Hematopoietic multipotent progenitor cell treated with erythropoietin and hydrocortisone succinate and interleukin-3 and kit ligand, for 17 days (in vitro differentiated cells): Measurements from ENCODE around the gene RDH8.
A peak's percentile ranks its signal among the peaks of the same experiment; 100 is the strongest.
"Not testable (repeated sequence)": the region's sequence is repeated elsewhere in the genome, so short reads cannot be mapped to it uniquely, and the experiment has no call there.

ENCODE experiments used
- DNase-seq: peaks from one replicate; pipeline ENCODE4 v3.0.0-alpha.2; 2015; ENCODE audit warnings: low spot score

The RDH8 gene

DNA sequence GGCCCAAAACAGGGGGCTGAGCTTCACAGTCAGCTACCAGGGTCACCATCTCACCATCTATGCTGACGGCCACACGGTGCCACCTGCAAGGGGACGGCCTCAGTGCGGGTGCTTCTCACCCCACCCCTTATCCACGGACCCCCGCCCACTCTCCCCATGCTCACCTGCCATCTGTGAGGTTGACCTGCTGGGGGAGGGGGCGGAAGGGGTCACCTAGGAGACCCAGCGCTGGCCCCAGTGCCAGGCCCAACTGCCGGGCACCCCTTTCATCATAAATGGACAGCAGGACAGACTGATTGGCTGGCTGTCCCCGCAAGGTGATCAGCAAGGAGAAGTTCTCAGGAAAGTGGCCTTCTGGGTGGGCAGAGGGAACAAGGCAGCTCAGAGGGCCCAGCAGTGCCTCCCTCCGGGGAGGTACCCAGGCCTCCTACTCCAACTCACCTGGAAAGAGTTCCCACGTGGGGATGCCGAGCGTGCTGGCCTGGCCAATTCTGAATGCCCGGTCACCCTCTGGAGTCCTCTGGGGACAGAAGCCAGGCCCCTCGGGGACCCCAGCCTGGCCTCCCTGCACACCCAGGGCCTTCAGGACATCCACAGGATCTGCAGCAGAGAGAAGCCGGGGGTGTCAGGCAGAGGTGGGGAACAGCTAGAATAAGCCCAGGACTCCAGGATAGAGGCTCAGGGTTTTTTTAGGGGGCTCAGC, 7.5 kb upstream of the RDH8 start:
- DNase-seq, result no peak

DNA sequence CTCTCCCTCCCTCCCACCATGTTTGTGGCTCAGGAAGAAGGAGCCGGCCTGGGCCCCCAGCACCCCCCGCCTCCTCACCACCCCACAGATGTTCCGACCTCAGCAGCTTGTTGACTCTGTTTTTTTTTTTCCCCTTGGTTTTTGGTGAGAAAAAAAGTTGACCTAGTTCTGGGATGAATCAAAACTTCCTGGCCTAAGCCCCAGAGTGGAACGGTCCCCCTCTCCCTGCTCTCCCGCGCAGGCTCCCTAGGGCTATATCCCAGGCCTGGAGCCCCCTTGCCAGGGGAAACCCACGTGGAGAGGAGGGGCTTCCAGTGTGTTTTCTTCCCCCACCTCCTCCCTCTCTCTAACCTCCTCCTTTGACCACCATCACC, 7.0 kb upstream of the RDH8 start:
- DNase-seq, result no peak

DNA sequence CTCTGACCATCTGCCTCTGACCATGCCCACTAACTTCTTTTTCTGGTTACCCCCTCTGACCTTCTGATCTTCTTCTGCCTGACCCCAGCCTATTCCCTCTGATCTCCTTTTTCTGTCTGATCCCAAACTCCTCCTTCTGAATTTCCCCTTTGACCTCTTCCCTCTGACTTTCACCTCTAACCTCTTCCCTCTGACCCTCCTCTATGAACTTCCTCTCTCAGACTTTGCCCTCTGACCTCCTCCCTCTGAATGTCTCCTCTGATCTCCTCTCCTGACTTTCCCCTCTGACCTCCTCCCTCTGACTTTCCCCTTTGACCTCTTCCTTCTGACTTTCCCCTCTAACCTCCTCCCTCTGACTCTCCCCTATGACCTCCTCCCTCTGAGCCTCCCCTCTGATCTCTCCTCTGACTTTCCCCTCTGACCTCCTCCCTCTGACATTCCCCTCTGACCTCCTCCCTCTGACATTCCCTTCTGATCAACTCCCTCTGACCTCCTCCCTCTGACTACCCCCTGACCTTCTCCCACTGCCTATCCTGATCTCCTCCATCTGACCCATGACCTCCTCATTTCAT, 6.4 kb upstream of the RDH8 start:
- no peak for DNase-seq

DNA sequence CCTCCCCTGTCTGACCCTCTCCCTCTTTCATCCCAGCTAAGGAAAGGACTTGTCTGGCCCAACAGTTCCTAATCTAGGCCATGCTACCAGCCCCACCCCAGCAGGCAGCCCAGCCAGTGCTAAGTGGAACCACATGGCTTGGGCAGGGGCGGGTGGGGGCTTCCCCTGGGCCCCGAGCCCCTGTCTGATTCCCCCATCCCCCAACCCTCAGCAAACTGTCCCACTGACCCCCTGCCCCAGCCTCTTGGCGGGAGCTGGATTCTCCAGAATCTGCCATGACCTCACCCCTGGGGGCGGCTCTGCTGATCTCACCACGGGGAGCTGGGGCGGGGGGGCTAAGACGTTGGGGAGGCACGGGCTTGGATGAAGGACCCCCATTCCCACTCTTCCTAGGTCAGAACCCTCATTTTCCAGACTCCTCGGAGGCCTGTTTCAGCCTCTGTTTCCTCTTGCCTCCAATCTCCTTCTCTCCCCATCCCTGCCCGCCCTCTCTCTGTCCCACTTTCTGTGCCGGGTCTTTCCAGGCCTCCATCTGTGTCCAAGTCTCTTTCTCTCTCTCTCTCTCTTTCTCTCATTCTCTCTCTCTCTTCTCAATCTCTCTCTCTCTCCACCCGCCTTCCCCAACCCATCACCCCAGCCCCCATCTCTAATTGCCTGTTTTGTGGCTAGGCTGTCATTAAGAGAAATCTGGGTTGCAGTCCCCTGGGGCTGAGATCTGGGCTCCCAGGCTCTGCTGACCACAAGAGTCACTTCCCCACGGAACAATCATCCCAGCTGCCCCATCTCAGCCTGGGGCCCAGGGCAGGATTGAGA, 5.7 kb upstream of the RDH8 start:
- DNase-seq, result no peak

DNA sequence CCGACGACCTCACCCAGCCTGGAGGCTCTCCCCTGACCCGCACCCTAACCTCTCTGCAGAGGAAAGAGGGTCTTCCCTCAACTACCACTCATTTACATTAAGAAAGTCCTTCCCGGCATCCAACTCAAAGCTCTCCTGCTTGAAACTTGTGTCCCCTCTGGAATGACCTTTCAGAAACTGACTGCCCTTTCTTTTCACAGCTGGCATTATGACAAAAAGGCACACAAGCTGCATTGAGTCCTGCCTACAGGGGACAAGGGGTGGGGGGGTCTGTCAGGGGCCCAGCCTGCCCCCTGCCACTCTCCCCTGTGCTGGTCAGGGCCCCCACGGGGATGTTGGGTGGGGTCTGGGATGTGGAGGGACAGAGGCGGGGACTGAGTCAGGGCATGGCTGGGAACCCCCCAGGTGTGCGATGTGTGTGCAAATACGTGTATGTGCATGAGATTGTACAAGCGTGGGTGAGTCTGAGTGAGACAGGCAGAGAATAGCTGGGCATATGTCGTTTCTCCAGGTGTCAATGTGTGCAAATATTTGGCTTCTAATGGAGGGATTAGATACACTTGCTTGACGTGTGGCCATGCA, 5.0 kb upstream of the RDH8 start:
- DNase-seq, result no peak

DNA sequence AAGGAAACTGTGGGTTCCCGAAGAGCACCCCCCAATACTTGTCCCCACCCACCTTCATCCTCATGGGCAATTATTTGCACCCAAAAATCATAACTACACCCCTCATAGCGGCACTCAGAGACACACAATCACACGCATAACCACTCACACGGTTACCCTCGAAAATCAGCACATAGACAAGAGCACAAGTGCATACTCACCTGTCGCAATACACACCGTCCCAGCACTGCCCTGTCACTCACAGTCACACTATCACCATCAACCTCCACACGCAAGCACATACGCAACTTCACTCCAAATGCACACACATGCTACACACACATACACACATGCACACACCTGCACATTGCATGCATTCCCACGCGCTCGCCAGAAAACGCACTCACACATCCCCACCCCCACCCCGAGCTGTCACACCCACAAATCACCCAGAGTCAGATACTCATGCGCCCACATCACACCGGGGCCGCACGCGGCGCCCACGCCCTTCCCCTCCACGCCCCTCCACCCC, 3.5 kb upstream of the RDH8 start:
- no peak for DNase-seq

DNA sequence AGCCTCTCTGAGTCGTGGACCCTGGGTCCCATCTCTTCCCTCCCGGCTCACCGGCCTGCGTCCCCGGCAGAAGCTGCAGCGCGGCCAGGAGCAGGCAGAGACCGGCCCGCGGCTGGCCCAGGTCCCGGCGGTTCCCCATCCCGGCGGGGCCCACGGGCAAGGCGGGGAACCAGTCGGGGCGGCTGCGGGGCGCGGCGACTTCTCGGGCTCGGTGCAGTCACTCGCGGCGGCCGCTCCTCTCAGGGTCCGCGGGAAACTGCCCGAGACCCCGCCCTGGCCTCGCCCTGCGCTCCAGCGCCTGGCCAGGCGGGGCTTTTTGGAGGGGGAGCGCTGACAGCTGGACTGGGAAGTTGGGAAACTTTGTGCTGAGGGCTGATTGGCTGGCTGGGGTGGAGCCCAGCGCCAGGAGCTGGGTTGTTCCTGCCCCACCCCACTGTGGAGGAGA, 3.0 kb upstream of the RDH8 start, which contains the start of gene COL5A3:
Gene COL5A3 (minus strand): TSS at position 258 of the 445 bp plus-strand sequence. CDS start 119 bp downstream, at position 139.
- DNase-seq, result no peak

DNA sequence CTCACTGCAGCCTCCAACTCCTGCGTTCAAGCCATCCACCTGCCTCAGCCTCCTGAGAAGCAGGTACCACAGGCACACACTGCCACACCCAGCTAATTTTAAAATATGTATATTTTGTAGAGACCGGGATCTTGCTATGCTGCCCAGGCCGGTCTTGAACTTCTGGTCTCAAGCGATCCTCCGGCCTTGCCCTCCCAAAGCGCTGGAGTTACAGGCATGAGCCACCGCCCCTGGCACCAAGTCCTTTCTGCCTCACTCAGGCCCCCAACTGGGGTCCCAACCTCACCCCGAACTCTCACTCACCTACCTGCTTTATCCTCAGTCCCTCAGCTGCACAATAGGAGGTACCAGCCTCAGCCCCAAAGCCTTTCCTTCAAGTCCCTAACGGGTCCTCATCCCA, 2.3 kb upstream of the RDH8 start:
- DNase-seq, result no peak

DNA sequence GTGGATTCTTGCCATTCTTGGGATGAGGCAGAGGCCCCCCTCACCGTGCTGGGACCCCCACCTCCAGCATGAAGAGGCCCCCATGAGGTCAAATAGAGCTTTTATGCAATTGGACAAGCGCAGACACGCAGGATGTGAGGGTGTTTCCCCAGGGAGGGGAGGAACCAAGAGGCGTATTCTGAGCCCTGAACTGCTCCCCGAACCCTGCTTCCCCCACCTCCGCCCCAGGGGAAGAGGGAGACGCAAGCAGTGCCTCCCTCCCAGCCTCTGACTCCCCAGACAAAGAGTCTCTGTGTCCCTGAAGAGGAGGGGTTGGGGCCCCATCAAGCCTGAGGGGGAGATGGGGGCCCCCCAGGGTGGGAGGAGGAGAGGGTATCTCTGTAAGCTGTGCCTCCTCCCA, 1.3 kb upstream of the RDH8 start:
- no peak for DNase-seq

DNA sequence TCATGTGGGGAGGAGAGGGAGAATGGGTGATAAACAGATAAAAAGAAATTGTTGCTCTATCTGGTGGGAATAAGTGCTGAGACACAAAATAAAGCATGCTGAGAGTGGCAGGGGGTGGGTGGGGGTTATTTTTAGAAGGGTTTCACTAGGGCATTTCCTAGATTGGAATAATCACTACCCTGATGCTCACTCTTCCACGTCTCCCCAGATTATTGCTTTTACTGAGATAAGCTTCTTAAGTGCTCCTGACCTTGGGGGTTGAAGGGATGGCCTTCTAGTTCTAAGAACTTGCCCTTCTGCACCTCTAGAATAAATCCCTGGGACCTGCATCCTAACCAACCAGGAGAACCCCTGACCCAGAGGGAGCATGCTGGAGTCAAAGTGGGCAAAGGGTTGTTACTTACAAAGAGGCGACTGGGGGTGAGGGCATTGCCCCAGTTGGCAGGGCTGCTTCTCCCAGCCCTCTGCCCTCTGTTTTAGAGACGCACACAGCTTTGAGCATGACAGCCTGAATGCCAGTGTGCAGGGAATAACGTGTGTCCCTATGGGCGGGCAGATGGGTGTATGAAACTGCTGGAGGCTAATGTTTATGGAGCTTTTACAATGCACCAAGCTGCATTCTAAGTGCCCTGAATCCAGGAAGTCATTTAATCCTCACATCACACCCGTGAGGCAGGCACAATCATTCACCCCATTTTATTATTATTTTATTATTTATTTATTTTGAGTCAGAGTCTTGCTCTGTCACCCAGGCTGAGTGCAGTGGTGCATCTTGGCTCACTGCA, 743 bp downstream of the RDH8 start:
- no peak for DNase-seq

DNA sequence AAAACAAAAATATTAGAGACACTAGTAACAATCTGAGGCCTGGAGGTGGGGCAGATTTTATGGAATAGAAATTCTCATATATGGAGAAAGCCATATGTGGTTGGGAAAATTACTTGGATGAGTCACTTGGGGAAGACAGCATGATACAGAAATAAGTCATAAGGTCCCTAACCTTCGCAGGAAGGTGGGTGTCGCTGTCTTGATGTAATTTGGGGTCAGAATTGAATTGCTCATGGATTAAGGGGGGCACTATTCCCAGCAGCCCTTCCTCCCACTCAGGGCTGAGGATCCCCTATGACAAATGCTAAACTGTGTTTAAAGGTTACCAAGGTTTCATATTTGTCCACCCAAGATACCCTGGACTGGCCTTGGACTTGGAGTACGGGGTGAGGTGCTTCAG, 5.0 kb downstream of the RDH8 start:
- no peak for DNase-seq

DNA sequence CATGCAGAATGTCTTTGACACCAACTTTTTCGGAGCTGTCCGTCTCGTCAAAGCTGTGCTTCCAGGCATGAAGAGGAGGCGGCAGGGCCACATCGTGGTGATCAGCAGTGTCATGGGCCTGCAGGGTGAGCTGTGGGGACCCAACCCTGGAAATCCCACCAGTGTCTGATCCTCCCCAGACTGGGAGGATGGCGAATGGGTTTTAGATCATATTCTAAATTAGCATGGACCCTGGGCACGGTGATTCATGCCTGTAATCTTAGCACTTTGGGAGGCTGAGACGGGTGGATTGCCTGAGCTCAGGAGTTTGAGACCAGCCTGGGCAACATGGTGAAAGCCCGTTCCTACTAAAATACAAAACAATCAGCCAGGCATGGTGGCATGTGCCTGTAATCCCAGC, 5.5 kb downstream of the RDH8 start:
- no peak for DNase-seq

DNA sequence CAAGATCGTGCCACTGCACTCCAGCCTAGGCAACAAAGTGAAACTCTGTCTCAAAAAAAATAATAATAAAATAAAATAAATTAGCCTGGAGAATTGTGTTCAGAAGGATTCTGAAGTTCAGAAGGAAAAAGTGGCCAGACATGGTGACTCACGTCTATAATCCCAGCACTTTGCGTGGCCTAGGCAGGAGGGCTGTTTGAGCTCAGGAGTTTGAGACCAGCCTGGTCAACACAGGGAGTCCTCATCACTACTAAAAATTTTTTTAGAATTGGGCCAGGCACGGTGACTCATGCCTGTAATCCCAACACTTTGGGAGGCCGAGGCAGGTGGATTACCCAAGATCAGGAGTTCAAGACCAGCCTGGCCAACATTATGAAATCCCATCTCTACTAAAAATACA, 6.0 kb downstream of the RDH8 start:
- DNase-seq, result no peak

DNA sequence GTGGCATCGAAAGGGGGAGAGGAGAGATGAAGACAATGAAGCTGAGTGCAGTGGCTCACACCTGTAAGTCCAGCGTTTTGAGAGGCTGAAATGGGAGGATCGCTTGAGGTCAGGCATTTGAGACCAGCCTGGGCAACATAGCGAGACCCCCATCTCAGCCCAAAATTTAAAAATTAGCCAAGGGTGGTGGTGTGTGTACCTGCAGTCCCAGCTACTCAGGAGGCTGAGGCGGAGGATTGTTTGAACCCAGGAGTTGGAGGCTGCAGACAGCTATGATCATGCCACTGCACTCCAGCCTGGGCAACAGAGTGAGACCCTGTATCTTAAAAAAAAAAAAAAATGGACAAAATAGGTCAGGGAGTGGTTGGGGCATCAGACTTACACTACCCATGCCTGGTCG, 7.6 kb downstream of the RDH8 start:
- DNase-seq, result no peak

DNA sequence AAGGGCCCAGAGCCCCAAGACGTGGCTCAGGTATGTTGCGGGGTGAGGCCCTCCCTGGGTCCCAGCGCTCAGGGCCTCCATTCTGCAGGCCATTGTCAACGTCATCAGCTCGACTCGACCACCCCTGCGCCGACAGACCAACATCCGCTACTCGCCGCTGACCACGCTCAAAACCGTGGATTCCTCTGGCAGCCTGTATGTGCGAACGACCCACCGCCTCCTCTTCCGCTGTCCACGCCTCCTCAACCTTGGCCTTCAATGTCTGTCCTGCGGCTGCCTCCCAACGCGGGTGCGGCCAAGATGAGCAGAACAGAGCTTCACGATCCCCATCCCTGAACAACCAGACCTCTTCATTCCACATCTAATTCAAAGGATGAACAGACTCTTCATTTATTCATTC, 8.2 kb downstream of the RDH8 start:
- DNase-seq, result no peak

DNA sequence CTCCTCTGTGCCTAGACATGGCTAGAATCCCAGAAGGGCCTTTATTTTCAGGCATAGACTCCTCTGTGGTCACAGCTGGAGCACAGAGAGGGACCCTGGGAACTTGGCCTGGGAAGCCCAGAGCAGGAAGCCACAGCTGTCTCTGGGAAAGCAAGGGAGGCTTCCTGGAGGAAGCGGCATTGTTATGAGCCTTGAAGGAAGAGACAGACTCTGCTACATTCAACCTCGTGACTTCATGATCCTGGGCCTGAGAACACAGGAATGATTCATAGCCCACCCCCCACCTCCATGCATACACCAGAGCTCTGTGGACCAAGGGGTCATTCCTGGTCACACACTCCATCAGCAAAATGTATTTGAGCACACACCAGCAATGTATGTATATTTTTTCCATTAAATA, 8.6 kb downstream of the RDH8 start:
- DNase-seq, result no peak

DNA sequence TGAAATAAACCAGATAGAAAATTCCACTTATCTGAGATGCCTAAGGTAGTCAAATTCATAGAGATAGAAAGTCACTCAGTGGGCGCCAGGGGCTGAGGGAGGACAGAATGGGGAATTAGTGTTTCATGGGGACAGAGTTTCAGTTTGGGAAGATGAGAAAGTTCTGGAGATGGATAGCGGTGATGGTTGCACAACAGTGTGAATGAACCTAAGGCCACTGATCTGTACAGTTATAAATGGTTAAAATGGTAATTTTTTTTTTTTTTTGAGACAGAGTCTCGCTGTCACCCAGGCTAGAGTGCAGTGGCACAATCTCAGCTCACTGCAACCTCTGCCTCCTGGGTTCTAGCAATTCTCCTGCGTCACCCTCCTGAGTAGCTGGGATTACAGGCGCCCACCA, 9.8 kb downstream of the RDH8 start:
- DNase-seq, result not testable (repeated sequence)

DNA sequence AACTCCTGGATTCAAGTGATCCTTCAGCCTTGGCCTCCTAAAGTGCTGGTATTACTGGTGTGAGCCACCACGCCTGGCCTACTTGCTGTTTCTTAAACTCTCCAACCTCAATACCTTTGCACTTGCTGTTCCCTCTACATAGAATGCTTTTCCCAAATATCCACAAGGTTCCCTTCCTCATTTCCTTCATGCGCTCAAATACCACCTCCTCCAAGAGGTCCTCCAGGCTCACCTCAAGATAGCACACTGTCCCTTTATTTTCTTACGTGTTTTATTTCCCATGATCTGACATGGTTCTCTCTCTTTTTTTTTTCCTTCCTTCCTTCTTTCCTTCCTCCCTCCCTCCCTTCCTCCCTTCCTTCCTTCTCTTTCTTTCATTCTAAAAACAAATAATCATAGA, 13.5 kb downstream of the RDH8 start:
- DNase-seq, result no peak

DNA sequence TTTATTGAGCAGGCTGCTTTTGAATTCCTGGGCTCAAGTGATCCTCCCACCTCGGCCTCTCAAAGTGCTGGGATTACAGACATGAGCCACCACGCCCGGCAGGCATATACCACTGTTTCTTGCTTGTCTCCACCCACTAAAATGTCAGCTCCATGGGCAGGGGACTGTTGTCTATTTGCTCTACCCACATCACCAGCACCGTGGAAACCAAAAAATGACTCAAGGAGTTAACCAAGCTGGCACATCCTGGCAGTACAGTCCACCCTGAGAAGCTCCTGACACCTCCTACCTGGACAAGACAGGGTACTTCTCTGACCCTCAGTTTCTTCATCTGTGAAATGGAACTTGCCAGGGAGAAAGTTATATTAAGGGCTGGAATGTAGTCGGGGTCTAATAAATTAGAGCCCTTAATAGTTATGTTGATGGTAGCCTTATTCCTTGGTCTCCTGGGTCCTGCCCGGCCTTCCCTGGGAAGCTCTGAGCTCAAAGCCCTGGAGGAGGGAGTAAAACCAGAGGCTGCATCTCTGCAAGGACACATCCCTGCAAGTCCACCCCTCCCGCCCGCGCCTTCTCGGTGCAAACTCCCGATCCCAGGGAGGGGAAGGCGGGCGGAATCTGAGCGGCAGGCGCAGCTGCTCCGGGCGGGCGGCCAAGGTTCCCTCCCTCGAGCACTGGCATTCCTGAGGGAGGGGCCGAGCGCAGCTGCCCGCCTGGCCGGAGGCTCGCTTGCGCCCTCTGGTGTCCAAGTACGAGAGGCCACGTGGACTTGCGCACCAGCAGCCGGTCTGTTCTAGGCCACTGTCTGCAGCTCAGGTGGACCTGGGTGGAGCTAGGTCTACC, 14.1 kb downstream of the RDH8 start:
- peak; percentile 73 for DNase-seq

DNA sequence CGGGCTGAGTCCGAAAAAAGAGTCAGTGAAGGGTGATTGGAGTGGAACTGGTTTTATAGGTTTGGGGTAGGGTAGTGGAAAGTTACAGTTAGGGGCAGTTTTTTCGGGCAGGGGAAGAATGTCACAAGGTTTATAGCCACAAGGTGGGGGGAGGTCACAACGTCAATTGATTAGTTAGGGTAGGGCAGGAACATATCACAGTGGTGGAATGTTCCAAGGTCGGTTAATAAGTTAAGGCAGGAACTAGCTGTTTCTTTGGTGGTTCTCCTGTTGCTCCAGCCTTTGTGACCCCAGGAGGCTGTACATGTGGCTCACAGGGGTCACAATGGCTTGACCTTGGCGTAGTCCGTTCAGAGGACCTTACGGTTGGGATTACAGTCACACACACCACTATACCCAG, 20.3 kb downstream of the RDH8 start:
- no peak for DNase-seq

DNA sequence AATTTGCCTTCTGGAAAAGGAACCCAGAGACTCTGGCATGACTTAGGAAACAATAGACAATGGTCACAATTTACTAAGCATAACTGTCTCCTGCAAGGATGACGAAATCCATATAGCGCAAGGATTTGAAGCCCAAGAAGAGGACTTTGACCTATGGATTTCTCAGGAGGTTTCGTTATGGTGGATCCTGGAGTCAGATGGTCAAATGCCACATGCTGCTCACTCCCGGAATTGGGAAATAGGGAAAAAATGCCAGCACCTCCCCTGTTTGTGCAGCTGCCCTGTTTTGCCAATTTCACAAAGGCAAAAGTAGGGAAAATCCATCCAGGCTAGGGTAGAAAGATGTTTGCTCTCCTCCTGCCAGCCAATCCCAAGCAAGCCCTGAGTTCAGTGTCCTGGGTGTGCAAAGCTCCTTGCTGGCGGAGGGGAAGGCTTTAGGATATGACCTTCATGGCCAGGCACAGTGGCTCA, 23.4 kb downstream of the RDH8 start:
- DNase-seq, result no peak
